ENCODE data around the gene PPP2R1B. TPM values are rescaled to one million over a fixed set of nuclear protein-coding genes. Genes with fewer than 3 reads are reported as not detected.
"Not testable (repeated sequence)": the region's sequence is repeated elsewhere in the genome, so short reads cannot be mapped to it uniquely, and the experiment has no call there.

Gene PPP2R1B
- total RNA-seq, 1 donor from 2014 or later: 57.7 TPM

DNA sequence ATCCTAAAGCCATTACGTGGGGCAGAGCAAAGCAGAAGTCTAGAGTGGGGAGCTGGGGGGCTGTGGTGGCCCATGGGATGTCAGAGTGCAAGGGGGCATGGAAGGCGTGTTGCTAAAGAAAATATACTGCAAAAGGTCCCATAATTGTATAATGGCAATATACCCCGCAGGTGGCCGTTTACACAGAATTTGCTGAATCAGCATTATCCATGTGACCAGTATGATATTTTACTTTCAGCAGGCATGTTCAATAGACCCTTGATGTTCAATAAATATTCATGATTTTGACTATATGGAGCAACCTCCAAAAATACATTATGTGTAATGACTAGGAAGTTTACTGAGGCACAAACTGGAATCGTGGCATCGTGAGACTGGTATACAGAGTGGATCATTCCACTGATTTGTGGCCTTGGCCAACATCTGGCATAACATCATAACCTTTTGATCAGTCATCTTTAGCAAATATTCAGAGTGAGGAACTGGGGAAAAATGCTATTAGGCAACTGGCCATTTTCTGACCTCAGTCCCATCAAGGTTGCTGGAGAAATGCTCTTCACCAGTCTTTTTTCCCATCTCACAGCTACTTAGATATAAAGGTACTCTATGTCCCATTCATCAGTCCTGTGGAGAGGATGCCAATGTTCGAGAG is 29.3 kb upstream of the PPP2R1B start:
- Mint-ChIP-seq H3K36me3 (ENCODE audit: low read depth) (peaks cover 29% of the 10 kb centered on the region), H3K27ac (no peak overlapping the region), H3K4me3 (ENCODE audit: low read depth) (no peak overlapping the region), H3K27me3 (ENCODE audit: low read depth) (no peaks in the 10 kb centered on the region), H3K9me3 (no peaks in the 10 kb centered on the region), H3K4me1 (ENCODE audit: low read depth) (peaks cover 4% of the 10 kb centered on the region)
- intact Hi-C loops (cut with micrococcal nuclease): no loop called here
- no peak for DNase-seq (ENCODE audit: low spot score)

DNA sequence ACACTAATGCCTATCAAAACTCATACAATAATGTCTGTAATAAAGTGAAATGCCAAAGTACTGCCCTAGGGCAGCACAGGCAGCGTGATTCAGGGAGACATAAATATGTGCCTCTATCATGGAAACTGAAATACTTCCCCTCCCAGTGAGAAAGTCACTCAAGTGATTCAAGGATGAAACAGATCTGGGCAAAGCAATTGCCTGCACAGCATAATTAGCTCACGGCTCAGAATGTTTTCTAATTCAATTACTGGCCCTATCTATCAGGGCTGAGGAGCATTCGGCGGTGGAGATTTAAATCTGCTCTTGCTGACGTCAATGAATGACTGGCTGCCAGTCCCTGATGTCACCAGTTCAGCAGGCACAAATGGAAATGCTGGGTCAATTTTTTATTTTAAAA is 27.7 kb upstream of the PPP2R1B start:
- Mint-ChIP-seq H3K27me3 (ENCODE audit: low read depth) (no peaks in the 10 kb centered on the region), H3K36me3 (ENCODE audit: low read depth) (peaks cover 22% of the 10 kb centered on the region), H3K4me1 (ENCODE audit: low read depth) (peaks cover 4% of the 10 kb centered on the region), H3K27ac (no peak overlapping the region), H3K4me3 (ENCODE audit: low read depth) (no peak overlapping the region), H3K9me3 (no peaks in the 10 kb centered on the region)
- intact Hi-C loops (cut with micrococcal nuclease): no loop called here
- DNase-seq (ENCODE audit: low spot score): no peak

GRCh38 chr11:111792955-111793500 is 26.8 kb upstream of the PPP2R1B start:
- no peak overlapping the region for H3K27ac Mint-ChIP-seq
- H3K4me1 Mint-ChIP-seq (ENCODE audit: low read depth): peaks cover 4% of the 10 kb centered on the region
- peaks cover 18% of the 10 kb centered on the region for H3K36me3 Mint-ChIP-seq (ENCODE audit: low read depth)

GRCh38 chr11:111792314-111792713 is 26.1 kb upstream of the PPP2R1B start:
- Mint-ChIP-seq H3K4me3 (ENCODE audit: low read depth) (no peak overlapping the region), H3K9me3 (no peaks in the 10 kb centered on the region), H3K4me1 (ENCODE audit: low read depth) (peaks cover 4% of the 10 kb centered on the region), H3K27me3 (ENCODE audit: low read depth) (no peaks in the 10 kb centered on the region), H3K36me3 (ENCODE audit: low read depth) (peaks cover 14% of the 10 kb centered on the region), H3K27ac (no peak overlapping the region)
- intact Hi-C loops (cut with micrococcal nuclease): no loop called here
- DNase-seq (ENCODE audit: low spot score): no peak

More at GRCh38 chr11:111792955-111793500, 26.8 kb upstream of the PPP2R1B start:
- no peak for DNase-seq (ENCODE audit: low spot score)
- Mint-ChIP-seq H3K9me3 (no peaks in the 10 kb centered on the region), H3K27me3 (ENCODE audit: low read depth) (no peaks in the 10 kb centered on the region), H3K4me3 (ENCODE audit: low read depth) (no peak overlapping the region)
- intact Hi-C loops (cut with micrococcal nuclease): no loop called here

DNA sequence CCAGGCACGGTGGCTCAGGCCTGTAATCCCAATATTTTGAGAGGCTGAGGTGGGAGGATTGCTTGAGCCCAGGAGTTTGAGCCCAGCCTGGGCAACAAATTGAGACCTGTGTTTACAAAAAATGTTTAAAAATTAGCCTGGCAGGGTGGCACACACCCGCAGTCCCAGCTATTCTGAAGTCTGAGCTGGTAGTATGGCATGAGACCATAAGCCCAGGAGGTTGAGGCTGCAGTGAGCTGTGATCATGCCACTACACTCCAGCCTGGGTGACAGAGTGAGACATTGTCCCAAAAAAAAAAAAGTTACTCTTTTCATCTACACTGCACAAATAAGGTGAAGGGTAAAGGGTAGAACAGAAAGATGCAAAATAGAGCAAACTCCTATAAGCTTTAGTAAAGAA is 22.3 kb upstream of the PPP2R1B start:
- no peaks in the 10 kb centered on the region for H3K27me3 Mint-ChIP-seq (ENCODE audit: low read depth)
- intact Hi-C loops (cut with micrococcal nuclease): no loop called here
- peaks cover 20% of the 10 kb centered on the region for H3K36me3 Mint-ChIP-seq (ENCODE audit: low read depth)
- DNase-seq (ENCODE audit: low spot score): no peak
- no peak overlapping the region for H3K27ac Mint-ChIP-seq
- H3K9me3 Mint-ChIP-seq: no peaks in the 10 kb centered on the region
- no peak overlapping the region for H3K4me3 Mint-ChIP-seq (ENCODE audit: low read depth)
- H3K4me1 Mint-ChIP-seq (ENCODE audit: low read depth): no peaks in the 10 kb centered on the region

GRCh38 chr11:111788051-111788450 is 21.9 kb upstream of the PPP2R1B start:
- H3K4me3 Mint-ChIP-seq (ENCODE audit: low read depth): no peak overlapping the region
- no peaks in the 10 kb centered on the region for H3K9me3 Mint-ChIP-seq
- DNase-seq (ENCODE audit: low spot score): no peak
- peaks cover 20% of the 10 kb centered on the region for H3K36me3 Mint-ChIP-seq (ENCODE audit: low read depth)
- no peak overlapping the region for H3K27ac Mint-ChIP-seq
- H3K27me3 Mint-ChIP-seq (ENCODE audit: low read depth): no peaks in the 10 kb centered on the region
- intact Hi-C loops (cut with micrococcal nuclease): no loop called here
- no peaks in the 10 kb centered on the region for H3K4me1 Mint-ChIP-seq (ENCODE audit: low read depth)

GRCh38 chr11:111785886-111786412 is 19.8 kb upstream of the PPP2R1B start:
- Mint-ChIP-seq H3K4me3 (ENCODE audit: low read depth) (no peak overlapping the region), H3K27me3 (ENCODE audit: low read depth) (no peaks in the 10 kb centered on the region), H3K4me1 (ENCODE audit: low read depth) (no peaks in the 10 kb centered on the region), H3K9me3 (no peaks in the 10 kb centered on the region), H3K27ac (no peak overlapping the region), H3K36me3 (ENCODE audit: low read depth) (peaks cover 18% of the 10 kb centered on the region)
- intact Hi-C loops (cut with micrococcal nuclease): no loop called here
- DNase-seq (ENCODE audit: low spot score): no peak

GRCh38 chr11:111785076-111785475 is 18.9 kb upstream of the PPP2R1B start:
- Mint-ChIP-seq H3K36me3 (ENCODE audit: low read depth) (peaks cover 18% of the 10 kb centered on the region), H3K9me3 (no peaks in the 10 kb centered on the region), H3K27ac (no peak overlapping the region), H3K4me3 (ENCODE audit: low read depth) (no peak overlapping the region), H3K27me3 (ENCODE audit: low read depth) (no peaks in the 10 kb centered on the region), H3K4me1 (ENCODE audit: low read depth) (no peaks in the 10 kb centered on the region)
- intact Hi-C loops (cut with micrococcal nuclease): no loop called here
- DNase-seq (ENCODE audit: low spot score): no peak

DNA sequence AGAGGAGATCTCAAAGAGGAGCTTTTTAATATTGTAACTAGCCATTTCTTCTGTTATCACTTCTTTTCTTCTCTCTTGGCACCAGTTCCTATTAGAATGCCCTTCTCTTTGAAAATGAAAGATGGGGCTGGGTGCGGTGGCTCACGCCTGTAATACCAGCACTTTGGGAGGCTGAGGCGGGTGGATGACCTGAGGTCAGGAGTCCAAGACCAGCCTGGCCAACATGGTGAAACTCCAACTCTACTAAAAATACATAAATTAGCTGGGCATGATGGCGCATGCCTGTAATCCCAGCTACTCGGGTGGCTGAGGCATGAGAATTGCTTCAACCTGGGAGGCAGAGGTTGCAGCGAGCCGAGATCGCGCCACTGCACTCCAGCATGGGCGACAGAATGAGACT is 18.1 kb upstream of the PPP2R1B start:
- peaks cover 18% of the 10 kb centered on the region for H3K36me3 Mint-ChIP-seq (ENCODE audit: low read depth)
- H3K27ac Mint-ChIP-seq; H3K27me3 Mint-ChIP-seq (ENCODE audit: low read depth); DNase-seq (ENCODE audit: low spot score); H3K9me3 Mint-ChIP-seq; intact Hi-C loops (cut with micrococcal nuclease); H3K4me3 Mint-ChIP-seq (ENCODE audit: low read depth); H3K4me1 Mint-ChIP-seq (ENCODE audit: low read depth): not testable (repeated sequence)

DNA sequence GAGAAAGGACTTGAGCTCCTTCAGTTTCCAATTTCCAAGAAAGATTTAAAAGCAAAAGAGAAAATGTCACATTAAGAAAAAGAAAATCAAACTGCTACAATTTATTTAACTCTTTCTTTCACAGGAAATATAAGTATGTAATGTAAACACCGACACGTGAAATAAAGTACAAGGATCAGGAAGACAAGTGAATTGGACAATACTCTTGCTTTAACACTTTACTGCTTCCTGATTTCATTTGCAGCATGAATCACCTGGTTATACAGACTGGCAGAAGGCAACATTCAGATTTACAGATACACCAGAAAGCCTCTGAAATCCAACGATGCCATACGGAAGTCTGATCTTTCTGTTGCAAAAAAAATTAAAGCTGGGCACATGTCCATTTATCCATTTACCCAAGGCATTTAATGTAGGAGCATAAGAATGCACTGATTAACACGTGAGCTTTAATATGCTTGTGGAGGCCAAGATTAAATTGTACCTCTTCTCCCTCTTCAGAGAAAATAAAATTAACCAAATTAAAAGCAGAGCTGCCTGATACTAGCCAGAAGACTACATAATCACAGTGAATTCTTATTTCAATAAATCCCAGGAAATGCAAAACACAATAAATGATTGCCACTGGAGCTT is 16.0 kb upstream of the PPP2R1B start:
- Mint-ChIP-seq H3K36me3 (ENCODE audit: low read depth) (peaks cover 15% of the 10 kb centered on the region), H3K27ac (no peak overlapping the region), H3K9me3 (no peaks in the 10 kb centered on the region), H3K27me3 (ENCODE audit: low read depth) (no peaks in the 10 kb centered on the region), H3K4me3 (ENCODE audit: low read depth) (no peak overlapping the region), H3K4me1 (ENCODE audit: low read depth) (peaks cover under 1% of the 10 kb centered on the region)
- no peak for DNase-seq (ENCODE audit: low spot score)
- intact Hi-C loops (cut with micrococcal nuclease): no loop called here

DNA sequence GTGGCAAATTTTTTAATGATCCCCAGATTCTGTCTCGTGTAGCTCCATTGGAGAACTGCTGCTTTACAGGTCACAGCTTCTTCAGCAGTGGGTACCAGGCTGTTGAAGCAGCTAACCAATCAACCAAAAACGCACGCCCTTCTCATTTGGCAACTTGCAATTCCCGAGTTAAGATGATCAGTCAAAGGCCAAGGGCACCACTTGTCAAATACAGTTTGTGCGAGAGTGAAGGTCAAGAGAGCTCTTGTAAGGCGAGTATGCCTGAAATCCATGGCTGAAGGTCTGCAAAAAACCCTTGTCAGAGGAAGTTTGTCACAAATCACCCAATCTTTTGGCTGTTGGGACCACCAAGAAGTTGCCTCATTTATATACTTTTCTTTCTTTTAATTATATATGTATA is 12.9 kb upstream of the PPP2R1B start:
- Mint-ChIP-seq H3K4me3 (ENCODE audit: low read depth) (no peak overlapping the region), H3K27me3 (ENCODE audit: low read depth) (no peaks in the 10 kb centered on the region), H3K9me3 (no peaks in the 10 kb centered on the region), H3K4me1 (ENCODE audit: low read depth) (peaks cover 3% of the 10 kb centered on the region), H3K36me3 (ENCODE audit: low read depth) (peaks cover 2% of the 10 kb centered on the region), H3K27ac (no peak overlapping the region)
- intact Hi-C loops (cut with micrococcal nuclease): loop anchor here (5.0 kb wide), 1 partner anchor 322 kb away; no protein-coding TSS in a partner anchor
- DNase-seq (ENCODE audit: low spot score): no peak

GRCh38 chr11:111778047-111778558 is 11.9 kb upstream of the PPP2R1B start:
- Mint-ChIP-seq H3K27me3 (ENCODE audit: low read depth) (no peaks in the 10 kb centered on the region), H3K27ac (no peak overlapping the region), H3K4me1 (ENCODE audit: low read depth) (peaks cover 3% of the 10 kb centered on the region), H3K4me3 (ENCODE audit: low read depth) (no peak overlapping the region), H3K9me3 (no peaks in the 10 kb centered on the region), H3K36me3 (ENCODE audit: low read depth) (no peaks in the 10 kb centered on the region)
- intact Hi-C loops (cut with micrococcal nuclease): loop anchor here (5.0 kb wide), 1 partner anchor 321 kb away; no protein-coding TSS in a partner anchor
- DNase-seq (ENCODE audit: low spot score): no peak
